GM23248 (cell line): ENCODE data around the gene H1-8. TPM values are rescaled to one million over a fixed set of nuclear protein-coding genes. Genes with fewer than 3 reads are reported as not detected.
"Not testable (repeated sequence)": the region's sequence is repeated elsewhere in the genome, so short reads cannot be mapped to it uniquely, and the experiment has no call there.

ENCODE experiments used
- DNase-seq: peaks from one replicate; pipeline ENCODE4 v3.0.0-alpha.2; 2015
- H2AFZ ChIP-seq: fragments of 200-600 bp; sonication (generic); 2 replicates; pipeline ENCODE4 v1.6.1; 2016; ENCODE audit warnings: antibody characterized with exemption
- H3F3A ChIP-seq: fragments of 200-600 bp; sonication (generic); 2 replicates; pipeline ENCODE4 v1.6.1; 2016; ENCODE audit warnings: mild to moderate bottlenecking, antibody characterized with exemption, mixed run types; ENCODE audit not compliant: insufficient read depth
- H3K27ac ChIP-seq: fragments of 200-600 bp; sonication (generic); 2 replicates; pipeline ENCODE4 v1.5.1; 2016; ENCODE audit warnings: mild to moderate bottlenecking
- H3K27me3 ChIP-seq: fragments of 200-600 bp; sonication (generic); replicated peaks from 2 replicates; pipeline ENCODE4 v1.6.1; 2016; ENCODE audit warnings: mild to moderate bottlenecking; ENCODE audit not compliant: insufficient read depth
- H3K36me3 ChIP-seq: fragments of 200-600 bp; sonication (generic); 2 replicates; pipeline ENCODE4 v1.6.1; 2016; ENCODE audit warnings: low read depth, mild to moderate bottlenecking
- H3K4me1 ChIP-seq: fragments of 200-600 bp; sonication (generic); 2 replicates; pipeline ENCODE4 v1.6.1; 2016; ENCODE audit warnings: mild to moderate bottlenecking; ENCODE audit not compliant: insufficient read depth
- H3K4me2 ChIP-seq: fragments of 200-600 bp; sonication (generic); one replicate; pipeline ENCODE4 v1.6.1; 2016; ENCODE audit warnings: mild to moderate bottlenecking; ENCODE audit not compliant: unreplicated experiment
- H3K4me3 ChIP-seq: fragments of 200-600 bp; sonication (generic); 2 replicates; pipeline ENCODE4 v1.5.1; 2016; ENCODE audit warnings: mild to moderate bottlenecking
- H3K79me2 ChIP-seq: fragments of 200-600 bp; sonication (generic); 2 replicates; pipeline ENCODE4 v1.6.1; 2016; ENCODE audit warnings: mild to moderate bottlenecking; ENCODE audit not compliant: insufficient read depth
- H3K9ac ChIP-seq: fragments of 200-600 bp; sonication (generic); 2 replicates; pipeline ENCODE4 v1.6.1; 2016; ENCODE audit warnings: mild to moderate bottlenecking
- H3K9me2 ChIP-seq: fragments of 200-600 bp; sonication (generic); 2 replicates; pipeline ENCODE4 v1.6.1; 2016; ENCODE audit warnings: mixed run types, mild to moderate bottlenecking, moderate library complexity; ENCODE audit not compliant: insufficient read depth
- H3K9me3 ChIP-seq: fragments of 200-600 bp; sonication (generic); one replicate; pipeline ENCODE4 v1.6.1; 2017; ENCODE audit warnings: low read depth
- H4K20me1 ChIP-seq: fragments of 200-600 bp; sonication (generic); 2 replicates; pipeline ENCODE4 v1.6.0; 2016; ENCODE audit not compliant: insufficient read depth
- EZH2 ChIP-seq: fragments of 200-600 bp; sonication (generic); IDR thresholded peaks from 2 replicates; pipeline ENCODE4 v1.6.1; 2018; ENCODE audit warnings: antibody characterized with exemption, mild to moderate bottlenecking; ENCODE audit not compliant: insufficient read depth, poor library complexity, severe bottlenecking
- EZH2phosphoT487 ChIP-seq: fragments of 200-600 bp; sonication (generic); IDR thresholded peaks from 2 replicates; pipeline ENCODE4 v1.6.1; 2018; ENCODE audit warnings: antibody characterized with exemption, moderate library complexity, mild to moderate bottlenecking, low read depth; ENCODE audit not compliant: insufficient read depth
- WGBS, 2 experiments: methylation state at CpG; one replicate each; pipeline ENCODE4 v1.1.6; 2015 to 2017; ENCODE audit warnings: low lambda C conversion rate in 2 of 2, low coverage in 1 of 2; ENCODE audit errors: missing lambda C conversion rate in 2 of 2; 5-methylcytosine and 5-hydroxymethylcytosine counted together
- in situ Hi-C: fragments of 300-500 bp; cut with MboI; formaldehyde crosslinking; loops from 2 replicates; pipeline ENCODE4 v1.15.0; 2020
- polyA plus RNA-seq: library from polyadenylated mRNA; unstranded; fragments of >200 nt; fragmentation: Nextera tagmentation; extraction: Ambion mirVana; gene quantifications from 2 replicates; pipeline ENCODE4 v1.2.1, GENCODE V29; 2016
- total RNA-seq: library from RNA; depleted of rRNA; stranded (reverse); fragments of >200 nt; shearing (Covaris generic); gene quantifications from 2 replicates; pipeline ENCODE4 v1.2.3, GENCODE V29; 2014

Gene H1-8
- total and polyA plus RNA-seq, 2 experiments from 2014 or later: not detected

- Histone ChIP-seq H3K4me2 (no peak overlapping the region), H3K9ac (no peak overlapping the region), H3K4me1 (no peaks in the 10 kb centered on the region), H3K27ac (no peak overlapping the region), H3K4me3 (no peak overlapping the region), H4K20me1 (no peaks in the 10 kb centered on the region), H2AFZ (no peak overlapping the region), H3K79me2 (no peaks in the 10 kb centered on the region), H3K27me3 (no peaks in the 10 kb centered on the region), H3K36me3 (no peaks in the 10 kb centered on the region), H3K9me3 (no peaks in the 10 kb centered on the region), H3F3A (peaks cover 6% of the 10 kb centered on the region; the same call in 1 of the 2 replicates), H3K9me2 (no peaks in the 10 kb centered on the region)
- DNase-seq: no peak
- WGBS, 2 experiments: 85 to 90% methylated on average over 11 of the region's 11 CpGs
- in situ Hi-C loops: no loop called here
- no peak for TF ChIP-seq EZH2
- TF ChIP-seq EZH2phosphoT487: no peak
Measured at GRCh38 chr3:129540776-129541516, 2.0 kb upstream of the H1-8 start.

- no peak for DNase-seq
- H3K27me3 ChIP-seq: no peaks in the 10 kb centered on the region
- H3K4me3 ChIP-seq: no peak overlapping the region
- no peak overlapping the region for H3K9ac ChIP-seq
- no peaks in the 10 kb centered on the region for H3K79me2 ChIP-seq
- H3K9me3 ChIP-seq: no peaks in the 10 kb centered on the region
- no peaks in the 10 kb centered on the region for H3K4me1 ChIP-seq
- no peaks in the 10 kb centered on the region for H3K9me2 ChIP-seq
- H3K4me2 ChIP-seq: no peak overlapping the region
- no peaks in the 10 kb centered on the region for H4K20me1 ChIP-seq
- H2AFZ ChIP-seq: no peak overlapping the region
- peaks cover 6% of the 10 kb centered on the region; the same call in 1 of the 2 replicates for H3F3A ChIP-seq
- WGBS, 2 experiments: 86 to 92% methylated on average over 5 of the region's 5 CpGs
- TF ChIP-seq EZH2 (no peak), EZH2phosphoT487 (no peak)
- in situ Hi-C loops: no loop called here
- H3K36me3 ChIP-seq: no peaks in the 10 kb centered on the region
- no peak overlapping the region for H3K27ac ChIP-seq
Measured at GRCh38 chr3:129542747-129543146, 228 bp upstream of the H1-8 start.

GRCh38 chr3:129543999-129544398, 1.0 kb downstream of the H1-8 start:
- DNase-seq: no peak
- WGBS, 2 experiments: 80 to 83% methylated on average over 8 to 9 of the region's 9 CpGs
- Histone ChIP-seq H3K4me1 (no peaks in the 10 kb centered on the region), H3K27me3 (no peaks in the 10 kb centered on the region), H2AFZ (no peak overlapping the region), H3K4me2 (no peak overlapping the region), H3K36me3 (no peaks in the 10 kb centered on the region), H3K9ac (no peak overlapping the region), H3K9me3 (no peaks in the 10 kb centered on the region), H4K20me1 (no peaks in the 10 kb centered on the region), H3K4me3 (no peak overlapping the region), H3K27ac (no peak overlapping the region), H3F3A (peaks cover 6% of the 10 kb centered on the region; the same call in 1 of the 2 replicates), H3K9me2 (no peaks in the 10 kb centered on the region), H3K79me2 (no peaks in the 10 kb centered on the region)
- TF ChIP-seq EZH2: no peak
- in situ Hi-C loops: no loop called here

- in situ Hi-C loops, H2AFZ ChIP-seq, H3K9ac ChIP-seq, H3K36me3 ChIP-seq, H3K79me2 ChIP-seq, H3K4me2 ChIP-seq, H3K4me1 ChIP-seq, DNase-seq, H3K9me2 ChIP-seq, H3F3A ChIP-seq, H3K27ac ChIP-seq, H4K20me1 ChIP-seq, H3K9me3 ChIP-seq, H3K27me3 ChIP-seq, H3K4me3 ChIP-seq: not testable (repeated sequence)
- 94 to 97% methylated on average over 3 of the region's 3 CpGs for WGBS, 2 experiments
Measured at GRCh38 chr3:129545951-129546350, 3.0 kb downstream of the H1-8 start.

- Histone ChIP-seq H4K20me1 (no peaks in the 10 kb centered on the region), H3K79me2 (no peaks in the 10 kb centered on the region), H3K9ac (no peak overlapping the region), H2AFZ (no peak overlapping the region), H3K9me2 (no peaks in the 10 kb centered on the region), H3K4me2 (no peak overlapping the region), H3K9me3 (no peaks in the 10 kb centered on the region), H3K4me3 (no peak overlapping the region), H3K36me3 (no peaks in the 10 kb centered on the region), H3K27me3 (no peaks in the 10 kb centered on the region), H3K4me1 (peaks cover 8% of the 10 kb centered on the region), H3K27ac (no peak overlapping the region), H3F3A (peaks cover 6% of the 10 kb centered on the region; the same call in 1 of the 2 replicates)
- 94 to 95% methylated on average over 24 of the region's 24 CpGs for WGBS, 2 experiments
- no peak for TF ChIP-seq EZH2
- no peak for TF ChIP-seq EZH2phosphoT487
- no peak for DNase-seq
- in situ Hi-C loops: no loop called here
Measured at GRCh38 chr3:129547241-129547640, 4.3 kb downstream of the H1-8 start.
